Esophagus (tissue), 2 donors: ENCODE results near the gene GPR25. TPM values are rescaled to one million over a fixed set of nuclear protein-coding genes. Genes with fewer than 3 reads are reported as not detected.
"Not testable (repeated sequence)": the region's sequence is repeated elsewhere in the genome, so short reads cannot be mapped to it uniquely, and the experiment has no call there.

ENCODE experiments used
- H3K27ac ChIP-seq, 2 donors: one replicate each; pipeline ENCODE4 v1.5.1; 2013; ENCODE audit warnings: low read depth in 2 of 2, mild to moderate bottlenecking in 2 of 2, inconsistent platforms in 1 of 2, low read length in 1 of 2, moderate library complexity in 1 of 2
- H3K27me3 ChIP-seq, 2 donors: one replicate each; pipeline ENCODE4 v1.6.1; 2013; ENCODE audit warnings: low read length in 2 of 2, control low read depth in 1 of 2, mild to moderate bottlenecking in 1 of 2; ENCODE audit not compliant: insufficient read depth in 2 of 2, control insufficient read depth in 1 of 2
- H3K36me3 ChIP-seq, 2 donors: one replicate each; pipeline ENCODE4 v1.6.1; 2013; ENCODE audit warnings: low read length in 1 of 2; ENCODE audit not compliant: control insufficient read depth in 2 of 2, insufficient read depth in 2 of 2
- H3K4me1 ChIP-seq, 2 donors: one replicate each; pipeline ENCODE4 v1.6.1; 2013; ENCODE audit warnings: low read length in 1 of 2; ENCODE audit not compliant: control insufficient read depth in 2 of 2, insufficient read depth in 2 of 2
- H3K4me3 ChIP-seq, 2 donors: one replicate each; pipeline ENCODE4 v1.5.1; 2013; ENCODE audit warnings: low read length in 2 of 2, mild to moderate bottlenecking in 2 of 2, low read depth in 1 of 2, moderate library complexity in 1 of 2
- H3K9me3 ChIP-seq, 2 donors: one replicate each; pipeline ENCODE4 v1.6.1; 2013; ENCODE audit warnings: mild to moderate bottlenecking in 2 of 2, low read depth in 1 of 2, low read length in 1 of 2, moderate library complexity in 1 of 2; ENCODE audit not compliant: control insufficient read depth in 2 of 2, insufficient read depth in 1 of 2
- WGBS, 2 donors: extraction: QIAGEN DNeasy Blood & Tissue Kit; methylation state at CpG; one replicate each; pipeline ENCODE4 v1.1.7; 2013; 5-methylcytosine and 5-hydroxymethylcytosine counted together
- polyA plus RNA-seq, 2 donors: library from polyadenylated mRNA; stranded (reverse); fragments of 200-250 nt; gene quantifications; one replicate each; pipeline ENCODE4 v1.2.3, GENCODE V29; 2013
- donor health status: healthy with polysubstance abuse.
- donor health status: Bipolar disorder and iron deficiency.

The GPR25 gene
- polyA plus RNA-seq, 2 donors = 0.14 to 0.55 TPM

DNA sequence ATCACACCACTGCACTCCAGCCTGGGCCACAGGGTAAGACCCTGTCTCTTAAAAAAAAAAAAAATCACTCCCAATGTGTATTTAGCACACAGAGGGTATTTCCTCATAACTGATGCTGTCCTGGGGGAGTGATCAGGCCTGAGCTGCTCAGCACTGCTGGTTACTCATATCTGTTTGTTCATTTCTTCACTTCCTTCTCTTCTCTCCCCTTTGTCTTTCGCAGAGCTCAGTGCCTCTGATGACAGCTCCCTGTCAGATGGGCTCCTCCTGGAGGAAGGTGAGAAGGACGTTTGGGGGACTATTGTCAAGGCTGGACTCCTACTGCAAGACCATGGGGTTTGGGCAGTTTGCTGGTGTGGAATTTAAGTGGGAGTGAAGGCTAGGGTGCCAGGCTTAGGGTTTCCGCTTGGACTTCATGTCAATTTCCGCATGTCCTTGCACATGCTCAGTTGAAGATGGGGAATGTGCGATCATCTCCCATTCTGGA, 34.9 kb downstream of the GPR25 start:
- 63 to 73% methylated on average over 5 of the region's 5 CpGs for WGBS, 2 donors
- Histone ChIP-seq H3K9me3 (no peaks in the 10 kb centered on the region), H3K4me1 (peaks cover 0 to 21% of the 10 kb centered on the region in 2 donors)

DNA sequence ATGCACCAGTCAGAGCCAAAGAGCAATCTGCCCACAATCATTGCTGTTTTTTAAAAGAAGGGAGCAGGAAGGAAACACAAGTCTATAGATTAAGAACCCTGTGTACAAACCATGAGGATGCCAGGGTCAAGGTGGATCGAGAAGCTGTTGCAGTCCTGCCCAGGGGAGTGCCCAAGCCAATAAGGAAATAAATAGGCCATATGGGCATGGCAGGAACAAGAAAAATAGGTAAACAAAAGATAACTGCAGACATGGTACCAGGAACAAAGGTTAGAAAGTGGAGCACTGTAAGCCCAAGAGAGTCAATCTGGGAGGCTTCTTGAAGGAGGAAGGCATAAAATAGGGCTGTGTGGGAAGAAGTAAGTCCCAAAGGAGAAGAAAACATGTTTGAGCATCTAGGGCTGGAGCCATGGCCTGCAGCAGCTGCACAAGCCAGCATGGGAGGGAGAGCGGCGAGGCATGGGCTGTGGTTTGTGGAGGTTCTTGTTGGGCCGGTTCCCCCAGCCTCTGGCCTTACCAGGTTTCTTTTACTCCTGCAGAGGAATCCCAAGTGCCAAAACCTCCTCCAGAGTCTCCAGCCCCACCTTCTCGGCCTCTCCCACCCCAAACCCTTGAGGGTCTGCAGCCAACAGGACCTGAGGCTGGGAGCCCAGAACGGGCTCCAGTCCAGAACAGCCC, 35.5 kb downstream of the GPR25 start:
- WGBS, 2 donors = 53 to 71% methylated on average over 6 of the region's 6 CpGs
- no peaks in the 10 kb centered on the region for H3K27me3 ChIP-seq

More for the DNA sequence above, 34.9 kb downstream of the GPR25 start:
- Histone ChIP-seq H3K36me3 (peaks cover 0 to 27% of the 10 kb centered on the region in 2 donors), H3K27me3 (no peaks in the 10 kb centered on the region), H3K27ac (peak overlapping the region; percentile 83 to 92), H3K4me3 (no peak overlapping the region)

DNA sequence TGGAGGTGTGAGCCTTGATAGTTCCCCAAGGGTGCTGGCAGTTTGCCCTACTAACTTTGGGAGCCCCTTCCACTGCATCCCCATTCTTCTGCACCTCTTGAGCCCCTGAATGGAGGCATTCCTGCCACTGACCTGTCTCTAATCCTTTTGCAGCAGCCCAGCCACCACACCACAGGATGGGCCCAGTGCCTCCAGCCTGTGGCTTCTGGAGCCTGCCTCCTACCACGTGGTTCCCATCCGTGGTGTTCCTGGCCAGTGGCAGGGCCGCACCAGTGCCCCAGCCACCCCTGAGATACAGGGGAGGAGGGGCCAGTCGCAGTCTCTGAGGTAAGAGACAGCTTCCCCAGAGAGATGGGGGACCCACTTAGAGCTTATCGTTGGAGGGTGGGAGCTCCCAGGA, 36.3 kb downstream of the GPR25 start:
- Histone ChIP-seq H3K36me3 (peaks cover 0 to 25% of the 10 kb centered on the region in 2 donors), H3K27ac (peak overlapping the region; percentile 83 to 92), H3K4me1 (peaks cover 0 to 20% of the 10 kb centered on the region in 2 donors), H3K4me3 (no peak overlapping the region), H3K9me3 (no peaks in the 10 kb centered on the region), H3K27me3 (no peaks in the 10 kb centered on the region)
- WGBS, 2 donors = 60 to 64% methylated on average over 5 of the region's 5 CpGs

More for the DNA sequence above, 35.5 kb downstream of the GPR25 start:
- H3K4me3 ChIP-seq = peak overlapping the region in 1 of 2 donors; percentile 7
- H3K36me3 ChIP-seq = peaks cover 0 to 25% of the 10 kb centered on the region in 2 donors
- peak overlapping the region; percentile 83 to 92 for H3K27ac ChIP-seq
- no peaks in the 10 kb centered on the region for H3K9me3 ChIP-seq
- peaks cover 0 to 21% of the 10 kb centered on the region in 2 donors for H3K4me1 ChIP-seq

DNA sequence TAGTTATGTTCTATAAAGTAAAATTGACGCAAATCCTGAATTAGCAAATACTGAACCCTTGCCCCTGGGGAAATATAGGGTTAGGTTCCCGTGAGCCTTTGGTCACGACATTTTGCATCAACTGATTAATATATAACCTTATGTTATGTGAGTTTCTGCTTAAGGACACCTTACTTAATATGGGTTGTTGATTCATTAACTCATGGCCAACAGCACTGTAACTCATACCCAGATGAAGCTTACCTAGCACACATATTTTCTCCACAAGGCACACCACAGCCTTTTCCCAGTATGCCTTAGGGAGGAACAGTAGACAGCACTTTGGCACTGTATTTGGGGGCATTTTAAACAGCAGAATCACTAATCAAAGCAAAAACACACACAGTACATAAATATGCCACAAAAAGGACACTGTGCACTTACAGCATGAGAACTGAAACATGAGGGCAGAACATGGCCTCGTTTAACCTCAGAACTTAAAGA, 37.0 kb downstream of the GPR25 start:
- no peak overlapping the region for H3K27ac ChIP-seq
- peaks cover 0 to 16% of the 10 kb centered on the region in 2 donors for H3K4me1 ChIP-seq
- no peaks in the 10 kb centered on the region for H3K9me3 ChIP-seq
- H3K36me3 ChIP-seq = peaks cover 0 to 21% of the 10 kb centered on the region in 2 donors
- H3K4me3 ChIP-seq = no peak overlapping the region
- H3K27me3 ChIP-seq = no peaks in the 10 kb centered on the region
- WGBS, 2 donors = 76 to 78% methylated on average over 4 of the region's 4 CpGs

DNA sequence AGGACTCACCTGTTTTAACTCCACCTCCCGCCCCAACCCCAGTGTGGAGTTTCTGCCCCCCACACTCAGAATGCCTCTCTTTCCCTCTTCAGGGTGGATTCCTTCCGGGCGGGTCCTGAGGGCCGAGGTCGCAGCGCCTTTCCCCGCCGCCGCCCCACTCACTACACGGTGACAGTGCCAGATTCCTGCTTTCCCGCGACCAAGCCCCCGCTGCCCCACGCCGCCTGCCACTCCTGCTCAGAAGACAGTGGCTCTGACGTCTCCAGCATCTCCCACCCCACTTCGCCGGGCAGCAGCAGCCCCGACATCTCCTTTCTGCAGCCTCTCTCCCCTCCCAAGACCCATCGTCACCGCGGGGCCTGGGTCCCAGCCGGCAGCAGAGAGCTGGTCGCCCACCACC, 38.6 kb downstream of the GPR25 start:
- WGBS, 2 donors = 79 to 88% methylated on average over 23 to 24 of the region's 24 CpGs
- Histone ChIP-seq H3K27me3 (no peaks in the 10 kb centered on the region), H3K4me1 (peaks cover 5 to 23% of the 10 kb centered on the region in 2 donors), H3K27ac (peak overlapping the region; percentile 1 to 12), H3K4me3 (no peak overlapping the region), H3K36me3 (peaks cover 0 to 25% of the 10 kb centered on the region in 2 donors), H3K9me3 (no peaks in the 10 kb centered on the region)

DNA sequence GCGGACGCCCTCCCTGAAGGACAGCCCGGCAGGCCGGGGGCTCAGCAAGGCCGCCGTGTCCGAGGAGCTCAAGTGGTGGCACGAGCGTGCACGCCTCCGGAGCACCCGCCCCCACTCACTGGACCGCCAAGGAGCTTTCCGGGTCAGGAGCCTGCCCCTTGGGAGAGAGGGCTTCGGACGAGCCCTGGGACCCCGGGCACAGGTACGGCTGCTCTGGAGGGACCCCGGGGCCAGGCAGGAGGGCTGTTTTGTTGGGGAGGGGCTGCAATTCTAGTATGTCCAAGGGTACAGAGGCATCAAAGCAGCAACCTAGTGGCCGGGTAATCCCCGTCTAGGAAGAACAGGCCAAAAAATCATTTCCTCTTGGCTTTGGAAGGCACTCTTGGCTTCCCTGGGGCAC, 39.2 kb downstream of the GPR25 start:
- peaks cover 5 to 24% of the 10 kb centered on the region in 2 donors for H3K4me1 ChIP-seq
- not testable (repeated sequence) for H3K9me3 ChIP-seq, H3K27me3 ChIP-seq, H3K4me3 ChIP-seq
- 63 to 72% methylated on average over 11 to 18 of the region's 21 CpGs for WGBS, 2 donors
- peak overlapping the region; percentile 58 to 85 for H3K27ac ChIP-seq
- peaks cover 0 to 25% of the 10 kb centered on the region in 2 donors for H3K36me3 ChIP-seq

DNA sequence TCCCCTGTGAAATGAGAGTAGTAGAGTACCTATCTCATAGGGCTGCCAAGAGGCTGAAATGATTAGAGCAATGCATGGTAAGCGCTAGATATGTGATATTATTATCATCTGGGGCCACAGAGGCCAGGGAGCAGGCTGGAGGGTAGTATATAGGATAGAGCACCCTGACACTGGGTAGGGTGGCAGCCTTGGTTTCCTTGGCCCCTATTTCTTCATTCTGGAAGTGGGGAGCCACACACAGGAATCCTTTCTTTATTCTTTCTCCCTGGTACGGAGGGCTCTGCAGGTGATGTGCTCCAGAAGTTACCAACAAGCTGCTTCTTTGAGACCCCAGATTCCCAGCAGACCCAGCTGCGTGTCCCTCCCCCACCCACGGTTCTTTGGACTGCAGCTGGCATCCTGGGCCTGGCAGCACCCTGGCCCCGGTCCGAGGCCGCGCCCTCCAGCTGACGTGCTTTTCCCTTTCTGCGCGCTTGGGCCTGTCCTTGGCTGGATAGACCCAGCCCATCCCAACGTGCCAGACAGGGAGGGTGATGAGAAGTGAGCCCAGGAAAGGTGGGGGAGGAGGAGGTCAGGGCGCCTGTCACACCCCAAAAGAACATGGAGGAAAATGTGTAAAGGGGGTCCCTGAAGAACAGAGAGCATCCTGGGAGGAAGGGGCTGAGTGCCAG, 40.1 kb downstream of the GPR25 start:
- H3K4me3 ChIP-seq = no peak overlapping the region
- 61 to 80% methylated on average over 13 of the region's 13 CpGs for WGBS, 2 donors
- peaks cover 0 to 25% of the 10 kb centered on the region in 2 donors for H3K36me3 ChIP-seq
- H3K27me3 ChIP-seq = no peaks in the 10 kb centered on the region
- H3K4me1 ChIP-seq = peaks cover 5 to 24% of the 10 kb centered on the region in 2 donors
- no peaks in the 10 kb centered on the region for H3K9me3 ChIP-seq
- H3K27ac ChIP-seq = peak overlapping the region; percentile 78 to 85

DNA sequence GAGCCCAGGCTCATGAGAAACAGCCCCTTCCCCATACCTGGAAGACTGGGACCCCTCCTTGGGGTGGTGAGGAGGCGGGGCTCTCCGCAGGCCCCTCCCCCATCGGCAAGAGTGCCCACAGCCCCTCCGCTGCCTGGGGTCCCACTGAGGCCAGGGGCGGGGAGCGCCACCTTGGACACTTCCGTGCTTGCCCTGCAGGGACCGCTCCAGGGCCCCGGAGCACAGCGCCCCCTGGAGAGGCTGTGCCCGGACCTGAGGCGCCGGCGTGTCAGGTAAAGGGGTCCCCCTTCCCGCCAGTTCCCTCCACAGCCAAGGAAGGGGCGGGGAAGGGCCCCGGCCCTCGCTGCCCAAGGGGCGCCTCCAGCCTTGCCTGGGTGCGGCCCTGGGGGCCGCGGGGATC, 43.4 kb downstream of the GPR25 start:
- H3K4me3 ChIP-seq = no peak overlapping the region
- 63 to 66% methylated on average over 22 of the region's 22 CpGs for WGBS, 2 donors
- H3K36me3 ChIP-seq = peaks cover 0 to 11% of the 10 kb centered on the region in 2 donors
- H3K9me3 ChIP-seq = no peaks in the 10 kb centered on the region
- peak overlapping the region in 1 of 2 donors; percentile 37 for H3K27ac ChIP-seq
- no peaks in the 10 kb centered on the region for H3K27me3 ChIP-seq
- peaks cover 5 to 14% of the 10 kb centered on the region in 2 donors for H3K4me1 ChIP-seq

DNA sequence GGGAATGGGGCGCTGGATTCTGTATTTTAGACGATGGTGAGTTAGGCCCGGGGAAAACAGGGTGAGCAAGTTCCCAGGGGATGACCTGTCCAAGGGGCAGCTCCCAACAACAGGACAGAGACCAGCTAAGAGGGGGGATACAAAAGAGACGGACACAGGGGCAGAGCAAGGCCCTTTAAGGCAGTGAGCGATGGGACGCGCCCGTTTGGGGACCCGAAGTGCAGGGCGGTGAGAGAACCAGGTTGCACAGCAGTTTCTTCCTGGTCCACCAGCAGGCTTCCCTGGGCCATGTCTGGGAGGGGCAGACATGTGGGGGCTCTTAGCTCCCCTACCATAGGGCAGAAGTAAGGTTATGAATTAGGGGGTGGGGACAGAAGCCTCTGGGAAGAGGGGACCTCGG, 43.9 kb downstream of the GPR25 start:
- no peaks in the 10 kb centered on the region for H3K27me3 ChIP-seq
- H3K9me3 ChIP-seq = no peaks in the 10 kb centered on the region
- no peak overlapping the region for H3K4me3 ChIP-seq
- H3K36me3 ChIP-seq = peaks cover 0 to 6% of the 10 kb centered on the region in 2 donors
- H3K27ac ChIP-seq = peak overlapping the region; percentile 48 to 68
- H3K4me1 ChIP-seq = peaks cover 5 to 11% of the 10 kb centered on the region in 2 donors
- 72 to 75% methylated on average over 11 of the region's 11 CpGs for WGBS, 2 donors
